ENCODE data around the gene TPRG1L.

TPRG1L gene

DNA sequence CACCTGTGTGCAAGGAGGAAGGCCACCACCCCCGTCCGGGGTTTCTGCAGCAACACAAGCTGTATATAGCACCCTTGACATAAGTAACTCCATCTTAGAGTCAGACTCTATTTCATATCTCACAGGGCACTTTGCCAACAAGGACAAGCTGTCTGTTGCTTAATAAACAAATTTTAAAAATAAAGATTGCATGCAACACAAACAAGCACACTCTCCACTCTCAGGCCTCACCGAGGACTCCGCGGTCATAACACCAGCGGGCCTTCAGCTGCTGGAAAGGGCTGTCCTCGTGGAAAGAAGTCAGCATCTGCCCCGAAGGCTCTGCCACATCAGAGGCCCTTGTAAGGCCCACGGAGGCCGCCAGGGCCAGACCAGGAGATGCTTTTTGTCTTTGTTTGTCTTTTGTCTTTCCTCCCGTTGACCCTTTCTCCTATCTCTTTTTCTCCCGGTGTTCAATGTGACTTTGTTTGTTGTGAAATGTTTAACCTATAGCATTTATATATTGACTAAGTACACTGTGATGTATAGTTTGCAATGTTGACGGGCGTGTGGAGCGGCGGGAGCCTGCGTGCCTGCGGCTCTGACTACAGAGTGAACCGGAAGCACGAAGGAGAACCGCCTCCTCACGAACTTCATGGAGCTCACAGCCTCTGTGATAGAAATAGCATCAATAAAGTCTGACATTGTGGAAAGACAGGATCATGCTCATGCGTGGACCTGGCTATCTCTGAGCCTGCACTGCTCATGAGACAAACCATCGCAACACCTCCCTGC lies 37.6 kb upstream of the TPRG1L start (continued):
- TF ChIP-seq, protein P1, sequence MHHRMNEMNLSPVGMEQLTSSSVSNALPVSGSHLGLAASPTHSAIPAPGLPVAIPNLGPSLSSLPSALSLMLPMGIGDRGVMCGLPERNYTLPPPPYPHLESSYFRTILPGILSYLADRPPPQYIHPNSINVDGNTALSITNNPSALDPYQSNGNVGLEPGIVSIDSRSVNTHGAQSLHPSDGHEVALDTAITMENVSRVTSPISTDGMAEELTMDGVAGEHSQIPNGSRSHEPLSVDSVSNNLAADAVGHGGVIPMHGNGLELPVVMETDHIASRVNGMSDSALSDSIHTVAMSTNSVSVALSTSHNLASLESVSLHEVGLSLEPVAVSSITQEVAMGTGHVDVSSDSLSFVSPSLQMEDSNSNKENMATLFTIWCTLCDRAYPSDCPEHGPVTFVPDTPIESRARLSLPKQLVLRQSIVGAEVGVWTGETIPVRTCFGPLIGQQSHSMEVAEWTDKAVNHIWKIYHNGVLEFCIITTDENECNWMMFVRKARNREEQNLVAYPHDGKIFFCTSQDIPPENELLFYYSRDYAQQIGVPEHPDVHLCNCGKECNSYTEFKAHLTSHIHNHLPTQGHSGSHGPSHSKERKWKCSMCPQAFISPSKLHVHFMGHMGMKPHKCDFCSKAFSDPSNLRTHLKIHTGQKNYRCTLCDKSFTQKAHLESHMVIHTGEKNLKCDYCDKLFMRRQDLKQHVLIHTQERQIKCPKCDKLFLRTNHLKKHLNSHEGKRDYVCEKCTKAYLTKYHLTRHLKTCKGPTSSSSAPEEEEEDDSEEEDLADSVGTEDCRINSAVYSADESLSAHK (tag by site-specific recombination; IDR thresholded peaks at IDR 0.05): no peak
- TF ChIP-seq KLF8 (tag by site-specific recombination; IDR thresholded peaks at IDR 0.05): no peak
- TF ChIP-seq, protein P2, sequence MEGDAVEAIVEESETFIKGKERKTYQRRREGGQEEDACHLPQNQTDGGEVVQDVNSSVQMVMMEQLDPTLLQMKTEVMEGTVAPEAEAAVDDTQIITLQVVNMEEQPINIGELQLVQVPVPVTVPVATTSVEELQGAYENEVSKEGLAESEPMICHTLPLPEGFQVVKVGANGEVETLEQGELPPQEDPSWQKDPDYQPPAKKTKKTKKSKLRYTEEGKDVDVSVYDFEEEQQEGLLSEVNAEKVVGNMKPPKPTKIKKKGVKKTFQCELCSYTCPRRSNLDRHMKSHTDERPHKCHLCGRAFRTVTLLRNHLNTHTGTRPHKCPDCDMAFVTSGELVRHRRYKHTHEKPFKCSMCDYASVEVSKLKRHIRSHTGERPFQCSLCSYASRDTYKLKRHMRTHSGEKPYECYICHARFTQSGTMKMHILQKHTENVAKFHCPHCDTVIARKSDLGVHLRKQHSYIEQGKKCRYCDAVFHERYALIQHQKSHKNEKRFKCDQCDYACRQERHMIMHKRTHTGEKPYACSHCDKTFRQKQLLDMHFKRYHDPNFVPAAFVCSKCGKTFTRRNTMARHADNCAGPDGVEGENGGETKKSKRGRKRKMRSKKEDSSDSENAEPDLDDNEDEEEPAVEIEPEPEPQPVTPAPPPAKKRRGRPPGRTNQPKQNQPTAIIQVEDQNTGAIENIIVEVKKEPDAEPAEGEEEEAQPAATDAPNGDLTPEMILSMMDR (tag by site-specific recombination; IDR thresholded peaks at IDR 0.05): no peak
- TF ChIP-seq ZNF146 (tag by site-specific recombination; IDR thresholded peaks at IDR 0.05): no peak
- TF ChIP-seq, protein P3, sequence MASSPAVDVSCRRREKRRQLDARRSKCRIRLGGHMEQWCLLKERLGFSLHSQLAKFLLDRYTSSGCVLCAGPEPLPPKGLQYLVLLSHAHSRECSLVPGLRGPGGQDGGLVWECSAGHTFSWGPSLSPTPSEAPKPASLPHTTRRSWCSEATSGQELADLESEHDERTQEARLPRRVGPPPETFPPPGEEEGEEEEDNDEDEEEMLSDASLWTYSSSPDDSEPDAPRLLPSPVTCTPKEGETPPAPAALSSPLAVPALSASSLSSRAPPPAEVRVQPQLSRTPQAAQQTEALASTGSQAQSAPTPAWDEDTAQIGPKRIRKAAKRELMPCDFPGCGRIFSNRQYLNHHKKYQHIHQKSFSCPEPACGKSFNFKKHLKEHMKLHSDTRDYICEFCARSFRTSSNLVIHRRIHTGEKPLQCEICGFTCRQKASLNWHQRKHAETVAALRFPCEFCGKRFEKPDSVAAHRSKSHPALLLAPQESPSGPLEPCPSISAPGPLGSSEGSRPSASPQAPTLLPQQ (tag by site-specific recombination; IDR thresholded peaks at IDR 0.05): no peak
- TF ChIP-seq ZNF398 (tag by site-specific recombination; IDR thresholded peaks at IDR 0.05): no peak

GRCh38 chr1:3588395-3588794 lies 36.4 kb upstream of the TPRG1L start:
- Histone ChIP-seq H3K4me1 (ENCODE audit: control insufficient read depth, insufficient read depth, low read length) (no peaks in the 10 kb centered on the region), H3K36me3 (ENCODE audit: control insufficient read depth in 2 of 2, insufficient read depth in 1 of 2, low read length in 2 of 2) (no peaks in the 10 kb centered on the region), H3K9me3 (ENCODE audit: control insufficient read depth, insufficient read depth, low read depth, low read length) (no peaks in the 10 kb centered on the region), H3K27ac (ENCODE audit: extremely low read depth, low read depth, low read length) (no peak overlapping the region), H3K4me3 (ENCODE audit: low read depth, low read length) (no peak overlapping the region)
- TF ChIP-seq ZNF529 (tag by site-specific recombination; IDR thresholded peaks at IDR 0.05; ENCODE audit: insufficient replicate concordance): no peak
- no peak for TF ChIP-seq ZNF292 (tag by site-specific recombination; IDR thresholded peaks at IDR 0.05; ENCODE audit: borderline replicate concordance, low read depth)
- TF ChIP-seq PRDM1 (tag by site-specific recombination; IDR thresholded peaks at IDR 0.05): no peak
- no peak for TF ChIP-seq ZNF37A (tag by site-specific recombination; IDR thresholded peaks at IDR 0.05)
- POLR2A ChIA-PET: interaction anchor here (0.6 kb wide), 1 partner anchor 10 kb away, joined by 3 read pairs; no protein-coding TSS in a partner anchor
- CTCF ChIA-PET: interaction anchor here (0.6 to 3.3 kb wide), 5 partner anchors 9 to 29 kb away, joined by 3 to 41 read pairs (median 3); no protein-coding TSS in a partner anchor

- H3K9me3 ChIP-seq (ENCODE audit: control insufficient read depth, insufficient read depth, low read depth, low read length): no peaks in the 10 kb centered on the region
- ChIA-PET CTCF (interaction anchor here (0.7 to 1.8 kb wide), 2 partner anchors 25 to 118 kb away, joined by 3 to 7 read pairs; no protein-coding TSS in a partner anchor), POLR2A (no interaction called here)
- no peaks in the 10 kb centered on the region for H3K4me1 ChIP-seq (ENCODE audit: control insufficient read depth, insufficient read depth, low read length)
- no peak overlapping the region for H3K4me3 ChIP-seq (ENCODE audit: low read depth, low read length)
- TF ChIP-seq ZFP37 (tag by site-specific recombination; IDR thresholded peaks at IDR 0.05) (no peak), ZNF302 (tag by site-specific recombination; IDR thresholded peaks at IDR 0.05; ENCODE audit: low read depth) (no peak), ZBTB20 (tag by site-specific recombination; IDR thresholded peaks at IDR 0.05) (no peak), ZBTB8A (tag by site-specific recombination; IDR thresholded peaks at IDR 0.05) (no peak), ZNF292 (tag by site-specific recombination; IDR thresholded peaks at IDR 0.05; ENCODE audit: borderline replicate concordance, low read depth) (no peak), ZNF404 (tag by site-specific recombination; IDR thresholded peaks at IDR 0.05) (no peak), ZNF335 (tag by site-specific recombination; conservative IDR thresholded peaks at IDR 0.05) (no peak), ZNF175 (tag by site-specific recombination; IDR thresholded peaks at IDR 0.05) (no peak), ZNF366 (tag by site-specific recombination; conservative IDR thresholded peaks at IDR 0.05) (no peak), ZNF132 (tag by site-specific recombination; IDR thresholded peaks at IDR 0.05; ENCODE audit: borderline replicate concordance) (no peak), ZNF561 (tag by site-specific recombination; IDR thresholded peaks at IDR 0.05; ENCODE audit: borderline replicate concordance) (no peak), ZBTB1 (tag by site-specific recombination; IDR thresholded peaks at IDR 0.05) (no peak)
- TF ChIP-seq, protein P4, sequence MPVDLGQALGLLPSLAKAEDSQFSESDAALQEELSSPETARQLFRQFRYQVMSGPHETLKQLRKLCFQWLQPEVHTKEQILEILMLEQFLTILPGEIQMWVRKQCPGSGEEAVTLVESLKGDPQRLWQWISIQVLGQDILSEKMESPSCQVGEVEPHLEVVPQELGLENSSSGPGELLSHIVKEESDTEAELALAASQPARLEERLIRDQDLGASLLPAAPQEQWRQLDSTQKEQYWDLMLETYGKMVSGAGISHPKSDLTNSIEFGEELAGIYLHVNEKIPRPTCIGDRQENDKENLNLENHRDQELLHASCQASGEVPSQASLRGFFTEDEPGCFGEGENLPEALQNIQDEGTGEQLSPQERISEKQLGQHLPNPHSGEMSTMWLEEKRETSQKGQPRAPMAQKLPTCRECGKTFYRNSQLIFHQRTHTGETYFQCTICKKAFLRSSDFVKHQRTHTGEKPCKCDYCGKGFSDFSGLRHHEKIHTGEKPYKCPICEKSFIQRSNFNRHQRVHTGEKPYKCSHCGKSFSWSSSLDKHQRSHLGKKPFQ (tag by site-specific recombination; IDR thresholded peaks at IDR 0.05): no peak
- no peaks in the 10 kb centered on the region for H3K36me3 ChIP-seq (ENCODE audit: control insufficient read depth in 2 of 2, insufficient read depth in 1 of 2, low read length in 2 of 2)
- H3K27ac ChIP-seq (ENCODE audit: extremely low read depth, low read depth, low read length): no peak overlapping the region
Measured at GRCh38 chr1:3590139-3590763, 34.6 kb upstream of the TPRG1L start.
